Measurements from ENCODE around the gene JOSD2. TPM values are rescaled to one million over a fixed set of nuclear protein-coding genes. Genes with fewer than 3 reads are reported as not detected.

JOSD2 gene
- total and polyA plus RNA-seq, 8 donors: 16.0 to 52.0 (median 22.5) TPM

DNA sequence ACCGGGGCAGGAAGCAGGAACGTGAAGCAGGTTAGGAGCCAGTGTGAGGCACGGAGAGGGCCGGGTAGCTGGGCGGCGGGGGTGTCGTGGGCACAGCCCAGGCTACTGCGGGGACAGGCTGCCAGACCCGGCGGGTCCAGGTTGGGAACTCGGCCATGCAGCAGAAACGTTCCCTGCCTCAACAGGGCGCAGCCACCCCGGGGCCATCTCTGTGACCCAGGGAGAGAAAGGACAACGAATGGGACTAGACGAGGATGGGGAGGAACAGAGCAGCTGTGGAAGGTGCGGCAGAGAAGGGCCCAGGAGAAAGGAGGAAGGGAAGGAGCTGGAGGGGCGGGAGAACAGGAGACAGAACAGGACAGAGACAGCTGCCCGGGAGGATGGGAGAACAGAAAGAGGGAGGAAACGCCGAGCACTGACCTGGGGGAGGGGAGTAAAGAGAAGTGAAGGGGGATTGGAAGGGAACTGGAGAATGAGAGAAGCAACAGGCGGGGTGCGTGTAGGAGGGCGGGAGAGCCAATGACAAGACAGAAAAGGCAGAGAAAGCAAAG, 21.5 kb downstream of the JOSD2 start:
- H3K27me3 ChIP-seq: peaks cover 0 to 9% of the 10 kb centered on the region in 2 donors
- intact Hi-C loops (cut with DNase I): no loop called here
- H3K4me1 ChIP-seq: peaks cover 0 to 31% of the 10 kb centered on the region in 2 donors
- DNase-seq (no peak), ATAC-seq (no peak)
- TF ChIP-seq, protein P1, sequence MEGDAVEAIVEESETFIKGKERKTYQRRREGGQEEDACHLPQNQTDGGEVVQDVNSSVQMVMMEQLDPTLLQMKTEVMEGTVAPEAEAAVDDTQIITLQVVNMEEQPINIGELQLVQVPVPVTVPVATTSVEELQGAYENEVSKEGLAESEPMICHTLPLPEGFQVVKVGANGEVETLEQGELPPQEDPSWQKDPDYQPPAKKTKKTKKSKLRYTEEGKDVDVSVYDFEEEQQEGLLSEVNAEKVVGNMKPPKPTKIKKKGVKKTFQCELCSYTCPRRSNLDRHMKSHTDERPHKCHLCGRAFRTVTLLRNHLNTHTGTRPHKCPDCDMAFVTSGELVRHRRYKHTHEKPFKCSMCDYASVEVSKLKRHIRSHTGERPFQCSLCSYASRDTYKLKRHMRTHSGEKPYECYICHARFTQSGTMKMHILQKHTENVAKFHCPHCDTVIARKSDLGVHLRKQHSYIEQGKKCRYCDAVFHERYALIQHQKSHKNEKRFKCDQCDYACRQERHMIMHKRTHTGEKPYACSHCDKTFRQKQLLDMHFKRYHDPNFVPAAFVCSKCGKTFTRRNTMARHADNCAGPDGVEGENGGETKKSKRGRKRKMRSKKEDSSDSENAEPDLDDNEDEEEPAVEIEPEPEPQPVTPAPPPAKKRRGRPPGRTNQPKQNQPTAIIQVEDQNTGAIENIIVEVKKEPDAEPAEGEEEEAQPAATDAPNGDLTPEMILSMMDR (IDR thresholded peaks at IDR 0.05): no peak
- H3K27ac ChIP-seq: peak overlapping the region in 1 of 2 donors; percentile 74
- H3K4me3 ChIP-seq: peak overlapping the region in 1 of 2 donors; percentile 26
- no peaks in the 10 kb centered on the region for H3K36me3 ChIP-seq
- H3K9me3 ChIP-seq: no peaks in the 10 kb centered on the region

DNA sequence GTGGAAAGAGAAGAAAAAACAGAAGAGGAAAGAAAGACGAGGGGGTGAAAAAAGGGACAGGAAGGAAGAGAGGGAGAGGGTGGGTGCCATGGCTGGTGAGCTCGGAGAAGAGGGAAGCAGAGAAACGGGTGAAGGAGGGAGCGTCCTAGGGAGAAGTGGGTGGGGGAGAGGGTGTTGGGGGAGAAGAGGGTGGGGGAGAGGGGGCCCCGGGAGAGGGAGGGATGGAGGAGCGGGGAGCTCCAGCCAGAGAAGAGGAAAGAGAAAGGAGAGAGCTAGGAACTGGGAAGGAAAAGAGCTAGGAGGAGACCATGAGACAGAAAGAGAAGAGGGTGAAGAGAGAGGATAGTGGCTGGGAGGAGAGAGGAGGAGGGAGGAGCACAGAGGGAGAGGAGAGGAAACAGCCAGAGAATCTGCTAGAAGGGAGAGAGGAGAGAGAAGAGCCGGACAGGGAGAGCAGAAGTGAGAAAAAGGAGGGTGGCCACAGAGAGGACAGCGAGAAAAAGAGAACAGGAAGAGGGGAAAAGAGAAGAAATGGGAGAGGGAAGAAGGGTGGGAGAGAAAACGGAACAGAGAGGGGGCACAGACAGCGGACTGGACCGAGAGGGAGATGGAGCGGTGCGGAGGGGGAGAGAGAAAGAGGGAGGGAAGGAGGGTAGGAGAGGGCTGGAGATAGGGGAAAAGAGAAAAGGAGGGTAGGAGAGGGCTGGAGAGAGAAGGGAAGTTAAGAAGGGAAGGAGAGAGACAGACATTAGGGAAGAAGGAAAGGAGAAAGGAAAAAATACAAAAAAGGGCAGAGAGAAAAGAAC, 22.4 kb downstream of the JOSD2 start:
- ATAC-seq (peak; percentile 19), DNase-seq (no peak)
- Histone ChIP-seq H3K27me3 (peaks cover 0 to 9% of the 10 kb centered on the region in 2 donors), H3K36me3 (peaks cover 0 to 9% of the 10 kb centered on the region in 2 donors), H3K9me3 (no peaks in the 10 kb centered on the region), H3K4me3 (peak overlapping the region in 1 of 2 donors; percentile 26), H3K27ac (peak overlapping the region in 1 of 2 donors; percentile 74), H3K4me1 (peaks cover 0 to 31% of the 10 kb centered on the region in 2 donors)
- intact Hi-C loops (cut with DNase I): no loop called here
- TF ChIP-seq, protein P1 (IDR thresholded peaks at IDR 0.05): no peak

DNA sequence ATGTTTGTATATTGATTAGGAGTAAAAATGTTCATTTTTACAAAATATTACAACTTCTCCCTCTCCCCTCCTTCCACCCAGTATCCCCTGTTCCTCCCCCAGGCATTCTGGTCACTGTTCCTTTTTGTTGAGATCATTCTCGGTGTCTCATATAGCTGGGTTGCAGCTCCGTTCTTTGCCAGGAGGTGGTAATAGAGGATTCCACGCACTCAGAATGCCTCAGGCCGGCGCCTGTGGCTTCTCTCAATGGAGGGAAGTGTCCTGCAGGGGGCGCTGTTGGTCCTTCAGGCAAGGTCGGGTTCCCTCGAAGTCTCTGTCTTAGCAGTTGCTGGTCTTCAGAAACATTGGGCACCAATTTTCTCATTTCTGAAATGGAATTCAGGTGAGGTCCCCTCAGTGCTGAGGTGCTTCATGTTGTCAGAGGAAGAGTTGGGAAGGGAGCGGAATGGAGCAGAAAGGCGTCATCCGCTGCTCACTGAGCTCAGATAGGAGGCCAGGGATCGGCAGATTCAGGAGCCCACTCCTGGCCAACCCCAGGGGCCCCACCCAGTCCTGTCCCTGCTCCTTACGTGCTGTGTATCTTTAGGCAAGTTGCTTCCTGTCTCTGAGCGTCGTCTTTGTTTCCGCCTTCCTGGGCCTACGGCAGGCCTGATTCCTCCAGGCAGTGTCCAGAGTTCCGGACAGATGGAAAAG, 24.0 kb downstream of the JOSD2 start:
- peak in 1 of 4 donors; percentile 31 for DNase-seq
- intact Hi-C loops (cut with DNase I): no loop called here
- H3K9me3 ChIP-seq: no peaks in the 10 kb centered on the region

DNA sequence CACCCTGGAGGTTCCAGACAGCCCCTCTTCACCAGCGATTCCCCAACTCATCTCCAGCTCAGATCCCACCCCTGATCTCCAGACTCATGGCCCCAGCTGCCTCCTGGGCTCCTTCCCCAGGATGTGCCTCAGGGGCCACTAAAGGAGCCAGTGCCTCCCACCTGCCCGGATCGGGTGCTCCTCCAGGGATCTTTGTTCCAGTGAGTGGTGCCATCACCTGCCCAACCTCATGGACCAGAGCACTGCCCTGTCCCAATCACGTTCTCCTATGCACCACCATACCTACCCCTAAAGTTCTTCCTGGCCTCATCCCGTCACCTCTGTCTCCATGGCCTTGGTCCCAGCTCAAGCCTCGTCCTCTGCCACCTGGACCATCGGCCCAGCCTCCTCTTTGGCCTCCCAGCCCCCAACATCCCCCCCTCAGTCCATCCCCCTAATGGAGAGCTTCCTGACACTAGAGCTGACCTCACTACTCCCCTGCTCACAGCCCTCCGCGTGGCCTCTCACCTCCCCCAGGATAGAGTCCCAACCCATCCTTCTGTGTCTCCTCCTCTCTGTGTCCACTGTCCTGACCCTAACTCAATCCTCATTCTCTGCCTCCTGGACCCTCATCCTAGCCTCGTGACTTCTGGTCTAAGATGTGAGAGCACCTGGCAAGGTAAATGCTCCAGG, 25.6 kb downstream of the JOSD2 start:
- Histone ChIP-seq H3K4me1 (peaks cover 0 to 16% of the 10 kb centered on the region in 2 donors), H3K27me3 (peaks cover 0 to 9% of the 10 kb centered on the region in 2 donors), H3K36me3 (peaks cover 0 to 41% of the 10 kb centered on the region in 2 donors), H3K4me3 (no peak overlapping the region), H3K27ac (no peak overlapping the region), H3K9me3 (no peaks in the 10 kb centered on the region)
- TF ChIP-seq, protein P1 (IDR thresholded peaks at IDR 0.05): no peak
- intact Hi-C loops (cut with DNase I): no loop called here
- ATAC-seq (no peak), DNase-seq (peak in 1 of 4 donors; percentile 20)

More for the DNA sequence above, 24.0 kb downstream of the JOSD2 start:
- no peak for ATAC-seq
- Histone ChIP-seq H3K4me1 (peaks cover 0 to 26% of the 10 kb centered on the region in 2 donors), H3K4me3 (no peak overlapping the region), H3K27ac (peak overlapping the region in 1 of 2 donors; percentile 74), H3K36me3 (peaks cover 0 to 25% of the 10 kb centered on the region in 2 donors), H3K27me3 (peaks cover 0 to 9% of the 10 kb centered on the region in 2 donors)
- TF ChIP-seq, protein P1 (IDR thresholded peaks at IDR 0.05): peak in 1 of 2 donors; percentile 35

Data from left lung (tissue), 10 donors.